ENCODE results near the gene NOX4. TPM values are rescaled to one million over a fixed set of nuclear protein-coding genes. Genes with fewer than 3 reads are reported as not detected.
A peak's percentile ranks its signal among the peaks of the same experiment; 100 is the strongest.

Gene NOX4
- total RNA-seq, 3 donors from 2014 or later: 0.65 to 1.2 TPM; not detected in 1

DNA sequence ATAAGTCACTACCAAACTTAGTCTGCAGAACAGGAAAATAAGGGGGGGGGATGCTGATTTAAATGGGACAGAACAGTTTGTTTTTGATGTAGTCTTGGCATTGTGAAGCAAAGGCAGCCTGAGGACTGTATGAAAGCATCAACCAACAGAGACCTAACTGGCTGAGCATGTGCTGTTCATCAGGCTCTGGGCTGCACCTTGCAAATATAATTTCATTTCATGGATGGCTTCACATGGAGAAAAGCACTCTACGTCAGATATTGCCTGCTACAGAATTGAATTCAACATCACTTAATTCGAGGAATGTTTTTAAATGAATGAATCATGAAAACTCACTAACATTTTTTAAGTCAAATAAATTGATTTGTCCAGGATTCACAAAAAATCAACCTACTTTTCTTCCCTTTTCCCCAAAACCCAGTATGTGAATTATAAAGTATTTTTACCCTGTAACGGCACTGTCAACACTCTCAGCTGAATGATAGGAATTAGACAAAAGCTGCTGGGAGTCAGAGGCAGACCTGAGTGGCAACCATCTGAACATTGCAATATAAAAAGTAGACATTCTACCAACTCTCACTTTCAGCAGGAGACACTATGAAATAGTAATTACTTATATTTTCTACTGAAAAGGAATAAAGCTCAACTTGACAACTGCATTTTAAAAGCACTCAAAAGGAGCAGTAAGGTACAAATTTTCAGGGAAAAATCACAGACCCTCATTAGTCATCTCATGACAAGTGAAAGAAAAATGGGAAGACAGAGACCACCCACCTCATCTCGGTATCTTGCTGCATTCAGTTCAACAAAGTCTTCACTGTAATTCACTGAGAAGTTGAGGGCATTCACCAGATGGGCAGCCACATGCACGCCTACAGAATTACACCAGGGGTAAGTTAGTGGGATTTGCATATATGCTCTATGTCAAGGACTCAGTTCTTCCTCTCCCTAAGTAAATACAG is 47.5 kb downstream of the NOX4 start:
- intact Hi-C loops (cut with DNase I, micrococcal nuclease): no loop called here
- Histone ChIP-seq H3K4me3 (no peak overlapping the region), H3K4me1 (ENCODE audit: low read depth) (no peaks in the 10 kb centered on the region), H3K9me3 (no peaks in the 10 kb centered on the region), H3K36me3 (ENCODE audit: low read depth) (no peaks in the 10 kb centered on the region)
- ATAC-seq (no peak), DNase-seq (no peak)
- TF ChIP-seq, protein P1, sequence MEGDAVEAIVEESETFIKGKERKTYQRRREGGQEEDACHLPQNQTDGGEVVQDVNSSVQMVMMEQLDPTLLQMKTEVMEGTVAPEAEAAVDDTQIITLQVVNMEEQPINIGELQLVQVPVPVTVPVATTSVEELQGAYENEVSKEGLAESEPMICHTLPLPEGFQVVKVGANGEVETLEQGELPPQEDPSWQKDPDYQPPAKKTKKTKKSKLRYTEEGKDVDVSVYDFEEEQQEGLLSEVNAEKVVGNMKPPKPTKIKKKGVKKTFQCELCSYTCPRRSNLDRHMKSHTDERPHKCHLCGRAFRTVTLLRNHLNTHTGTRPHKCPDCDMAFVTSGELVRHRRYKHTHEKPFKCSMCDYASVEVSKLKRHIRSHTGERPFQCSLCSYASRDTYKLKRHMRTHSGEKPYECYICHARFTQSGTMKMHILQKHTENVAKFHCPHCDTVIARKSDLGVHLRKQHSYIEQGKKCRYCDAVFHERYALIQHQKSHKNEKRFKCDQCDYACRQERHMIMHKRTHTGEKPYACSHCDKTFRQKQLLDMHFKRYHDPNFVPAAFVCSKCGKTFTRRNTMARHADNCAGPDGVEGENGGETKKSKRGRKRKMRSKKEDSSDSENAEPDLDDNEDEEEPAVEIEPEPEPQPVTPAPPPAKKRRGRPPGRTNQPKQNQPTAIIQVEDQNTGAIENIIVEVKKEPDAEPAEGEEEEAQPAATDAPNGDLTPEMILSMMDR (IDR thresholded peaks at IDR 0.05): no peak

DNA sequence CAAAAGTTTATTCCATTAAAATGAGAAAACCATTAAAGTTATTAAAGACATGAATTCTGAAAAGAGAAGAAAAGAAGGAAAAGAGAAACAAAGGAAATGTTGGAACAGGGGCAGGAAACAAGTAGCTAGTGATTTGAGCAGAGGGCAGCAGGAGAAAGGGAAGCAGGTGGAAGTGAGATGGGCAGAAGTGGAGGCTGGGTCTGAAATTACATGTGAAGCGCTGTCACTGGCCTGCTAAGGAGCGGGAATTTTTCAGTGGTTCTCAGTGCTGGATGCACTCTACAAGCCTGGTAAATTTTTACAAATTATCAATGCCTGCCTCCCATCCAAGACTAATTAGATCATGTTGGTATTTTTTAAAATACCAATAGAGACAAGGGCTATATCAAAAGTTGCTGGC is 48.4 kb downstream of the NOX4 start:
- DNase-seq: no peak
- TF ChIP-seq, protein P1 (IDR thresholded peaks at IDR 0.05): no peak
- H3K4me3 ChIP-seq: no peak overlapping the region
- H3K9me3 ChIP-seq: no peaks in the 10 kb centered on the region
- intact Hi-C loops (cut with DNase I, micrococcal nuclease): no loop called here
- no peak for ATAC-seq
- no peaks in the 10 kb centered on the region for H3K36me3 ChIP-seq (ENCODE audit: low read depth)
- no peaks in the 10 kb centered on the region for H3K4me1 ChIP-seq (ENCODE audit: low read depth)

DNA sequence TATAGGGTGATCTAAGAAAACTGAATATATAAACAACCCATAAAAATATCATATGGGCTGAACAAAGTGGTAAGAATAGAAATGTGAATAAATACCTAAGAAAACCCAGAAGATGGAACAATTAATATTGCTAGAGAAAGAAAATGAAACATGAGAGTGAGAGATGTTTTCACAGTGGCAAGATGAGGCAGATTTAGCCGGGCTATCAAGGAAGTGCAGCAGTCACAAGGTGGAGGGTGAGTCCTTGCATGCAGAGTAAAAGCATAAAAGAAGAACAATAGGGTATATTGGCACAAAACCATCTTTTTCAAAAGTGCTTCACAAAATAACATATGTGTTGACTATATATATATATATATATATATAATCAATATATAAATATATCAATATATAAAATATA is 49.6 kb downstream of the NOX4 start:
- intact Hi-C loops (cut with DNase I, micrococcal nuclease): no loop called here
- Histone ChIP-seq H3K36me3 (ENCODE audit: low read depth) (no peaks in the 10 kb centered on the region), H3K4me3 (no peak overlapping the region), H3K9me3 (no peaks in the 10 kb centered on the region), H3K4me1 (ENCODE audit: low read depth) (no peaks in the 10 kb centered on the region)
- no peak for DNase-seq
- no peak for ATAC-seq
- TF ChIP-seq, protein P1 (IDR thresholded peaks at IDR 0.05): no peak

DNA sequence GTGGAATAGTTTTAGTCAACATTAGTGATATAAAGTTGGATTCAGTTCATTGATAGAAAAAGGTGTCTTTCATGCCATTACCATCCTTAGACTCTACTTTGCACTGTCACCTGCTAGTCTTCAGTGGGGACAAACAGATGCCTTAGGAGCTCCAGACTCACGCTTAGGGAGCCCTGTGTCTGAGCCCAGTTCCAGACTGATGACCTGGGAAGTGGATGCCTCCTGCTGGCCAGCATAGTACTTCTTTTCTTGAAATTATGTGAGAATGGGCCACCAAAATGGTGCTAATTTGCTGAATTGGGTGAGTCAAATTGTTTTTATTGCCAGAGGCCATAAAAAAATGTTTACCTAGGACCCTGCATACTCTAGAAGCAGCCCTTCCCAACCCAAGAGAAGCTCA is 53.9 kb downstream of the NOX4 start:
- H3K9me3 ChIP-seq: no peaks in the 10 kb centered on the region
- no peaks in the 10 kb centered on the region for H3K36me3 ChIP-seq (ENCODE audit: low read depth)
- intact Hi-C loops (cut with DNase I, micrococcal nuclease): no loop called here
- no peak overlapping the region for H3K4me3 ChIP-seq
- TF ChIP-seq, protein P1 (IDR thresholded peaks at IDR 0.05): no peak
- DNase-seq (peak in 1 of 3 donors; percentile 3), ATAC-seq (no peak)
- no peaks in the 10 kb centered on the region for H3K4me1 ChIP-seq (ENCODE audit: low read depth)

DNA sequence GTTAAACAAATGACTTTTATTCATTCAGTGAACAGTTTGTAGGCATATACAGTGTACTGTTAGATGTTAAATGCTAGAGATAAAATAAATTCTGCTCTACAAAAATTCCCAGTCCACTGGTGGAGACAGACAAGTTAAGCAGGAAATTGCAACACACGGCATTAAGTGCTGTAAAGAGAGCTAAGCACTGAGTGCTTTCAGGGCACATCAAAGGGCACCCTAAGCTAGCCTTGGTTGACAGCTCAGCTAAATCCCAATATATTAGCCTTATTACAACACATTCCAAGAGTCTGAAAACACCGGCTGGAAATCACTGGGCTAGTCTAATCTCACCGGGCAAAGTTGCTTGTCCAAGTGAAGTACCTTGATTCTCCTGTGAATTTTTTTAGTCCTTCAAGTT is 55.1 kb downstream of the NOX4 start:
- no peak for DNase-seq
- no peak for ATAC-seq
- TF ChIP-seq, protein P1 (IDR thresholded peaks at IDR 0.05): no peak
- Histone ChIP-seq H3K4me3 (no peak overlapping the region), H3K9me3 (no peaks in the 10 kb centered on the region), H3K36me3 (ENCODE audit: low read depth) (no peaks in the 10 kb centered on the region), H3K4me1 (ENCODE audit: low read depth) (no peaks in the 10 kb centered on the region)
- intact Hi-C loops (cut with DNase I, micrococcal nuclease): no loop called here

Data from mucosa of descending colon (tissue), 3 donors.